ENCODE data around the gene CINP. TPM values are rescaled to one million over a fixed set of nuclear protein-coding genes. Genes with fewer than 3 reads are reported as not detected.

Gene CINP
- total and polyA plus RNA-seq, 2 experiments from 2014 or later = 52.1 to 60.3 TPM

DNA sequence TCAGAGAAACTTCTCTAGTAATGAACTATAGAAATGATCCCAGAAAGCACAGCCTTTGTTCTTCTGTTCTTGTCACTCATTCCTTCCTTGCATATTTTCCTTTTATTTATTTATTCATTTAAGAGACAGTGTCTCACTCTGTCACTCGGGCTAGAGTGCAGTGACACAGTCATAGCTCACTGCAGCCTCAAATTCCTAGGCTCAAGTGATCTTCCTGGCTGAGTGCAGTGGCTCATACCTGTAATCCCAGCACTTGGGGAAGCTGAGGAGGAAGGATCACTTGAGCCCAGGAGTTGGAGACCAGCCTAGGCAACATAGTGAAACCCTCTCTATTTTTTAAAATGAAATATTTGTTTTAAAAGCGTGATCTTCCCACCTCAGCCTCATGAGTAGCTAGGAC is 11.6 kb upstream of the CINP start:
- in situ Hi-C loops (cut with MboI) = no loop called here
- Histone ChIP-seq H3K27me3 (replicated peaks; ENCODE audit: insufficient read depth) (no peaks in the 10 kb centered on the region), H3F3A (ENCODE audit: insufficient read depth) (peaks cover 4% of the 10 kb centered on the region; the same call in 1 of the 2 replicates), H3K9me3 (ENCODE audit: low read depth) (no peaks in the 10 kb centered on the region), H4K20me1 (ENCODE audit: insufficient read depth) (no peaks in the 10 kb centered on the region), H3K36me3 (ENCODE audit: low read depth) (peaks cover 24% of the 10 kb centered on the region), H3K79me2 (ENCODE audit: insufficient read depth) (peaks cover 75% of the 10 kb centered on the region), H3K27ac (no peak overlapping the region), H3K4me1 (ENCODE audit: insufficient read depth) (no peaks in the 10 kb centered on the region), H3K4me2 (ENCODE audit: unreplicated experiment) (no peak overlapping the region), H3K4me3 (no peak overlapping the region), H3K9me2 (ENCODE audit: insufficient read depth) (no peaks in the 10 kb centered on the region), H2AFZ (no peak overlapping the region), H3K9ac (no peak overlapping the region)
- 87 to 89% methylated on average over 2 of the region's 2 CpGs for WGBS, 2 experiments (ENCODE audit: low coverage in 1 of 2, low lambda C conversion rate in 2 of 2, missing lambda C conversion rate in 2 of 2)
- no peak for TF ChIP-seq EZH2phosphoT487 (IDR thresholded peaks at IDR 0.05; ENCODE audit: insufficient read depth, low read depth)
- DNase-seq = no peak

DNA sequence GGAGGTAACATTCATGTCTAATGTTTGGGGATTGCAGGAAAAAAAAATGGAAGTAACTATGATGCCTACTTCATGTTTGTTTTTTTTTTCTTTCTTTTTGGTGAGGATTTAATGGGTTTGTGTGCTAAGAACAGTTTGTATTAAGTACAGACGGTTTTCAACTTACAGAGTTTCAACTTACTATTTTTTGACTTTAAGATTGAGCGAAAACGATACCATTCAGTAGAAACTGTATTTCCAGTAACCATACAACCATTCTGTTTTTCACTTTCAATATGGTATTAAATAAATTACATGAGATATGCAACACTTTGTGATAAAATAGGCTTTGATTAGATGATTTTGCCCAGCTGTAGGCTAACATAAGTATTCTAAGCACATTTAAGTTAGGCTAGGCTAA is 10.4 kb upstream of the CINP start:
- Histone ChIP-seq H3K27ac (no peak overlapping the region), H3K4me1 (ENCODE audit: insufficient read depth) (no peaks in the 10 kb centered on the region), H3K79me2 (ENCODE audit: insufficient read depth) (peaks cover 86% of the 10 kb centered on the region), H2AFZ (no peak overlapping the region), H3K27me3 (replicated peaks; ENCODE audit: insufficient read depth) (no peaks in the 10 kb centered on the region), H3K9me3 (ENCODE audit: low read depth) (no peaks in the 10 kb centered on the region), H3K4me3 (no peak overlapping the region), H3K9me2 (ENCODE audit: insufficient read depth) (no peaks in the 10 kb centered on the region), H3K4me2 (ENCODE audit: unreplicated experiment) (no peak overlapping the region), H4K20me1 (ENCODE audit: insufficient read depth) (no peaks in the 10 kb centered on the region), H3F3A (ENCODE audit: insufficient read depth) (peaks cover 4% of the 10 kb centered on the region; the same call in 1 of the 2 replicates), H3K36me3 (ENCODE audit: low read depth) (peaks cover 21% of the 10 kb centered on the region), H3K9ac (no peak overlapping the region)
- no peak for DNase-seq
- WGBS, 2 experiments (ENCODE audit: low coverage in 1 of 2, low lambda C conversion rate in 2 of 2, missing lambda C conversion rate in 2 of 2) = 83 to 85% methylated on average over 3 of the region's 3 CpGs
- TF ChIP-seq EZH2 (IDR thresholded peaks at IDR 0.05; ENCODE audit: insufficient read depth, poor library complexity, severe bottlenecking) (no peak), EZH2phosphoT487 (IDR thresholded peaks at IDR 0.05; ENCODE audit: insufficient read depth, low read depth) (no peak)
- in situ Hi-C loops (cut with MboI) = no loop called here

GRCh38 chr14:102371361-102371760 is 8.7 kb upstream of the CINP start:
- Histone ChIP-seq H3K27me3 (replicated peaks; ENCODE audit: insufficient read depth) (no peaks in the 10 kb centered on the region), H3K9me2 (ENCODE audit: insufficient read depth) (no peaks in the 10 kb centered on the region), H3K9me3 (ENCODE audit: low read depth) (no peaks in the 10 kb centered on the region), H3K79me2 (ENCODE audit: insufficient read depth) (peaks cover 98% of the 10 kb centered on the region), H3K27ac (no peak overlapping the region), H3K9ac (no peak overlapping the region), H2AFZ (no peak overlapping the region), H3K4me3 (no peak overlapping the region), H3F3A (ENCODE audit: insufficient read depth) (peaks cover 4% of the 10 kb centered on the region; the same call in 1 of the 2 replicates), H3K4me1 (ENCODE audit: insufficient read depth) (0 out of 2 replicates have a peak, but pooled peaks cover 3% of the 10 kb centered on the region), H3K36me3 (ENCODE audit: low read depth) (0 out of 2 replicates have a peak, but pooled peaks cover 6% of the 10 kb centered on the region), H3K4me2 (ENCODE audit: unreplicated experiment) (no peak overlapping the region), H4K20me1 (ENCODE audit: insufficient read depth) (0 out of 2 replicates have a peak, but pooled peaks cover 5% of the 10 kb centered on the region)
- DNase-seq = no peak
- no peak for TF ChIP-seq EZH2 (IDR thresholded peaks at IDR 0.05; ENCODE audit: insufficient read depth, poor library complexity, severe bottlenecking)
- no peak for TF ChIP-seq EZH2phosphoT487 (IDR thresholded peaks at IDR 0.05; ENCODE audit: insufficient read depth, low read depth)
- WGBS, 2 experiments (ENCODE audit: low coverage in 1 of 2, low lambda C conversion rate in 2 of 2, missing lambda C conversion rate in 2 of 2) = 77 to 82% methylated on average over 4 of the region's 4 CpGs
- in situ Hi-C loops (cut with MboI) = no loop called here

DNA sequence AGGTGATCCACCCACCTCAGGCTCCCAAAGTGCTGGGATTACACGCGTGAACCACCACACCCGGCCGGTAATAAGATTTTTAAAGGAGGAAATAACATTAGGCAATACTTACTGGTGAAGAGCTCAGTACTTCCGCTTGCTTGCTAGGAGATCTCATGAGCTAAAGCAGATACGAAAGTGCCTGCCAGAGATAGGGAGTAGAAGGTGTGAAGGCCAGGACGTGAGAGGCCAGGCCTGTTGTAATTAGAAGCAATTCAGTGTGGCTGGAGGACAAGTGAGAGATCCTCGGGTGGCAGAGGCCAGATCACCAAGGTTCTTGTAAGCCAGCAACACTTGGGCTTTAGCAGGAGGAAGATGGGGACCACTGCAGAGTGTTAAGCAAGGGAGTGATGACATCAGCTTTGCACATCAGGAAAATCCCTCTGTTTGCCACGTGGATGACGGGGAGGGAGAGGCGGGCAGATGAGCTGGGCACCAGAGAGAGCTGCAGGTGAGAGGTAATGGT is 7.7 kb upstream of the CINP start:
- Histone ChIP-seq H3K79me2 (ENCODE audit: insufficient read depth) (peaks cover 100% of the 10 kb centered on the region), H3K9ac (no peak overlapping the region), H3K27me3 (replicated peaks; ENCODE audit: insufficient read depth) (no peaks in the 10 kb centered on the region), H3K4me3 (no peak overlapping the region), H3K4me2 (ENCODE audit: unreplicated experiment) (no peak overlapping the region), H3K4me1 (ENCODE audit: insufficient read depth) (0 out of 2 replicates have a peak, but pooled peaks cover 3% of the 10 kb centered on the region), H3K9me2 (ENCODE audit: insufficient read depth) (no peaks in the 10 kb centered on the region), H4K20me1 (ENCODE audit: insufficient read depth) (0 out of 2 replicates have a peak, but pooled peaks cover 5% of the 10 kb centered on the region), H3K9me3 (ENCODE audit: low read depth) (no peaks in the 10 kb centered on the region), H3K27ac (no peak overlapping the region), H2AFZ (no peak overlapping the region), H3K36me3 (ENCODE audit: low read depth) (0 out of 2 replicates have a peak, but pooled peaks cover 6% of the 10 kb centered on the region), H3F3A (ENCODE audit: insufficient read depth) (peaks cover 4% of the 10 kb centered on the region; the same call in 1 of the 2 replicates)
- in situ Hi-C loops (cut with MboI) = no loop called here
- TF ChIP-seq EZH2 (IDR thresholded peaks at IDR 0.05; ENCODE audit: insufficient read depth, poor library complexity, severe bottlenecking) (no peak), EZH2phosphoT487 (IDR thresholded peaks at IDR 0.05; ENCODE audit: insufficient read depth, low read depth) (no peak)
- WGBS, 2 experiments (ENCODE audit: low coverage in 1 of 2, low lambda C conversion rate in 2 of 2, missing lambda C conversion rate in 2 of 2) = 72 to 79% methylated on average over 11 of the region's 11 CpGs
- DNase-seq = no peak
